Kidney glomerular epithelial cell (primary cell): ENCODE measurements around the gene SDK1.

Source experiments
- DNase-seq: peaks from one replicate; lab custom pipeline; 2025; lab: John Stamatoyannopoulos, UW

Gene SDK1

GRCh38 chr7:4108951-4109350 lies 807.9 kb downstream of the SDK1 start:
- no peak for DNase-seq

- DNase-seq = no peak
Measured at GRCh38 chr7:4109481-4110110, 808.5 kb downstream of the SDK1 start.

- DNase-seq = no peak
Measured at GRCh38 chr7:4110438-4110837, 809.4 kb downstream of the SDK1 start.

GRCh38 chr7:4111166-4111565 lies 810.1 kb downstream of the SDK1 start:
- no peak for DNase-seq

- DNase-seq = no peak
Measured at GRCh38 chr7:4113271-4113670, 812.2 kb downstream of the SDK1 start.

- DNase-seq = no peak
Measured at GRCh38 chr7:4113976-4114375, 812.9 kb downstream of the SDK1 start.

GRCh38 chr7:4115442-4115841 lies 814.4 kb downstream of the SDK1 start:
- DNase-seq = no peak

- DNase-seq = no peak
Measured at GRCh38 chr7:4115941-4116610, 815.0 kb downstream of the SDK1 start.

- no peak for DNase-seq
Measured at GRCh38 chr7:4119848-4120247, 818.8 kb downstream of the SDK1 start.

- no peak for DNase-seq
Measured at GRCh38 chr7:4123346-4123745, 822.3 kb downstream of the SDK1 start.

GRCh38 chr7:4123823-4124222 lies 822.8 kb downstream of the SDK1 start:
- peak; percentile 1 for DNase-seq

- DNase-seq = no peak
Measured at GRCh38 chr7:4124556-4125477, 823.8 kb downstream of the SDK1 start.

GRCh38 chr7:4127909-4128560 lies 827.0 kb downstream of the SDK1 start:
- no peak for DNase-seq

GRCh38 chr7:4129481-4130122 lies 828.5 kb downstream of the SDK1 start:
- DNase-seq = no peak

- no peak for DNase-seq
Measured at GRCh38 chr7:4131063-4131462, 830.0 kb downstream of the SDK1 start.

GRCh38 chr7:4132221-4132620 lies 831.2 kb downstream of the SDK1 start:
- no peak for DNase-seq

GRCh38 chr7:4133491-4134044 lies 832.5 kb downstream of the SDK1 start:
- DNase-seq = no peak

GRCh38 chr7:4134204-4134603 lies 833.2 kb downstream of the SDK1 start:
- DNase-seq = no peak

GRCh38 chr7:4134631-4135030 lies 833.6 kb downstream of the SDK1 start:
- no peak for DNase-seq

GRCh38 chr7:4135301-4135700 lies 834.2 kb downstream of the SDK1 start:
- no peak for DNase-seq

- DNase-seq = no peak
Measured at GRCh38 chr7:4136036-4136435, 835.0 kb downstream of the SDK1 start.
